COLO668 (cell line): ENCODE results near the gene PIP5KL1.

Experiments
- DNase-seq: peaks from one replicate; lab custom pipeline; 2025; ENCODE audit not compliant: unreplicated experiment; lab: John Stamatoyannopoulos, UW

PIP5KL1 gene

DNA sequence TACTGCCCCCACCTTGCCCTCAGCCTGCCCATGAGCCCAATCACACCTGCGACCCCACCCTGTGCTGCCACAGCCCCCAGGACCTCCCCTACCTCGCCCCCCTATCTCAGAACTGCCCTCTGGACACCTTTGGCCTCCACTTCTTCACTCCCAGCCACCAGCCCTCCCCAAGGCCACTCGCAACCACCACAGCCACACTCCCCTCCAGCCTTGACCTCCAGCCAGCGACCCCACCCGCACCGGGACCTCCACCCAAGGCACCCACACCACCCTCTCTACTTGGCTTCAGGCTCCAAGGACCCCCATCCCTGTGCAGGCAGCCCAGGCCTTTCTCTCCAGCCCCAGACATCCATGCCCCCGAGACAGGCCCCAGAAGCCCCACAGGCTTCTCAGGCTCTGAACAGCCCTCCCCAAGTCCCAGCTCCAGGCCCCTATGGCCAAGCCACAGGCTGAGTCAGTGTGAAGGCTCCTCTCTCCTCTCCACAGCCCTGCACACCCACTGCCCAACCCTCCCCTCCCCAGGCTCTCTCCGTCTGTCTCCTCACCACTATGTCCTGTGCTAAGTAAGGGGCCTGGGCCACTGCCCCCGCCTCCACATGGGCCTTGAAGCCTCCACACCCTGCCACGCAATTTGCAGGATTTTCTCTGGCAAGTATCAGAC lies 55.1 kb downstream of the PIP5KL1 start:
- no peak for DNase-seq

DNA sequence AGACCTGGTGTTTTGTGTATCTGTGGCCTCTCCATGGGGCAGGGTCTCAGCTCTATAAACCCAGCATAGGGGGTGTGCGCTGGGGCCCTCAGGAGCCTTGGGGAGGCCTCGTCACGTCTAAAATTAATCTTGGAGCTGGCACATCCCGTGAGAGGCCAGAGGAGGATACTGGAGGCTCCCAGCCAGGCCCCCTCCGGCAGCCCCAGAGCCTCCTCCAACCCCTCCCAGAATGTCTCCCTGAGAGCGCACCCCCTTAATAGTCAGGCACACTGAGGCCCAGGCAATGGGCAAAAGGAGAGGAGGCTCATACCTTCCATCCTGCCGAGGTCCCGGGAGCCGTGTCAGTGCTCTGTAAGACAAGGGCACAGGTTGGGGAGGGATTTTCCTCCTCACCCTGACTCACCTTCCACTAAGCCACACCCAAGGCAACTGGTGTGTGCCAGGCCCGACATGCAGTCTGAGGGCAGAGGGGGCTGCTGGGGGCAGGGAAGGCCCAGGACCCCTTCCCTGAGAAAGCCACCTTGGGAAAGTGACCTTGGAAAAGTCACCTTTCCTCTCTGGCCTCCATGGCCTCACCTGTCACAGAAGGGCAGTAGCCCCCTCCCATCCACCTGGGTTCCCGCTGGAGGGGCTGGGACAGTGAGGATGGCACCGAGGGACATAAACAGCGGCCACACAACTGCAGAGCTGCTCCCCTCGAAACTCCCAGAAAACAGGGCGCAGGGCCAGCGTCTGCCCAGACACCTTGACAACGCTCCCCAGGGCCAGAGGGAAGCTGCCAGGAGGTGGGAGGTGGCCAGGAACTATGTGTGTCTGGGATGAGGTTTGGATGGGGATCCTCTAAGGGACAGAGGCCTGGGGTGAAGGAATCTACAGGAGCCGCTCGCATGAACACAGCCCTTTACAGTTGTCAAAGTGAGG lies 56.0 kb downstream of the PIP5KL1 start:
- DNase-seq, result no peak

DNA sequence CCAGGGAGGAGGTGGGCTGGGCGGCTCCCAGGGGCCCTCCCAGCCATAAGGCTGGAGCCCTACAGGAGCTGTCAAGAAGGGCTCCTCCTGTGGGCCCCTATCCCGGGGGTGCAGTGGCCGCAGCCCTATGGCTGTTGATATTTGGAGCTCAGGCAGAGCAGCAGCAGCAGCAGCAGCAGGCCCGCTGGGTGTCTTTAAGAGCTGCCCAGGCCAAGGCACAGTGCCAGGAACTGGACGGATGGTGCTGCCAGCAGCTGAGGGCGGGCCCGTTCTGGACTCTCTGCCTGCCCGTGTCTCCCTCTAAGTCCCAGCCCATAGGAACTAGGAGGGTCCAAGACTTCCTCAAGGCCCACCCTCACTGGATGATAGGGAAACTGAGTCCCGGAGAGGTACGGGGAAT lies 56.7 kb downstream of the PIP5KL1 start:
- DNase-seq, result no peak

DNA sequence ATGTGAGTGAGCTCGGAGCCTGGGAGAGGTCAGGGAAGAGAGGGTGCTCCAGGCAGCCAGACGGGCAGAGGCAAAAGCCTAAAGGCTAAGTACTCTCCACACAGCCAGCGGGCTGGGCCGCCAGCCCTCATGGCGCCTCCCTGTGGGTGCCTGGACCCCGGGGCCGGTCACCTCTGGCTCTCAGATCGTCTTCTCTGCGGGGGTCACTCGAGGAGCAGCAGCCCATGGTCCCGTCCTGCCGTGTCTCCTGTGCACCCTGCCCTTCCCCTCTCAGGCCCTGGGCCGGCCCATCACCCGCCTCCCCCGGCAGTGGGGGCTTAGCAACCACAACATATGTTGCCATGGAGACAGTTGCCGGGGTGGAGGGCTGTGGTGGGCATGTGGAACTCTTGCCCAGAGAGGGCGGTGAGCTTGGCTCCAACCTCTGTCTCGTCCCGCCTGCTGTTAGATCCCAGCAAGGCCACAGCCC lies 57.3 kb downstream of the PIP5KL1 start:
- DNase-seq, result no peak

- DNase-seq, result no peak
Measured at GRCh38 chr9:127872369-127873222, 58.0 kb downstream of the PIP5KL1 start.

DNA sequence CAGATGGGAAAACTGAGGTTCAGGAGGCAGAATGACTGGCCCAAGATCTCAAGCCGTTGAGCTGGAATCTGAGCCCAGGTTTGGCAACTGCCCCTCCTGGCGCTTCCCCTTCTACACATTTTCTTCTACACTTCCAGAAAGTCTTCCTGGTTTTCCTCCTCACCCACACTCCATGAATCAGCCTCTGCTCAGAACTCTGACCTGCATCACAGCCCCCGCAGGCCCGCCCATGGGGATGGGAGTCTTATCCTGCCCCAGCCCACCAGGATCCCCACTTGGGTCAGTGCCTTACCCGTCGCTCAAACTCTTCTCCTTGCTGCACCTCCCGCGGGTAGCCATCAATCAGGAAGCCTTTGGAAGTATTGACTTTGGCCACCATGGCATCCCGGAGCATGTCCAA lies 59.0 kb downstream of the PIP5KL1 start:
- no peak for DNase-seq

GRCh38 chr9:127870887-127871286 lies 59.7 kb downstream of the PIP5KL1 start:
- no peak for DNase-seq
